Osteocyte (in vitro differentiated cells): ENCODE measurements around the gene REEP6. TPM values are rescaled to one million over a fixed set of nuclear protein-coding genes. Genes with fewer than 3 reads are reported as not detected.

ENCODE experiments used
- DNase-seq: peaks from one replicate; pipeline ENCODE4 v3.0.0; 2021; ENCODE audit warnings: mixed read lengths; ENCODE audit not compliant: unreplicated experiment; ENCODE audit errors: extremely low spot score
- H3K27ac Mint-ChIP-seq: one replicate; pipeline ENCODE4 v1.8.0; 2021; ENCODE audit warnings: mild to moderate bottlenecking, mixed read lengths; ENCODE audit not compliant: unreplicated experiment
- H3K27me3 Mint-ChIP-seq: one replicate; pipeline ENCODE4 v1.8.0; 2021; ENCODE audit warnings: mixed read lengths; ENCODE audit not compliant: unreplicated experiment
- H3K36me3 Mint-ChIP-seq: one replicate; pipeline ENCODE4 v1.8.0; 2021; ENCODE audit warnings: mixed read lengths; ENCODE audit not compliant: unreplicated experiment
- H3K4me1 Mint-ChIP-seq: one replicate; pipeline ENCODE4 v1.8.0; 2021; ENCODE audit warnings: mixed read lengths; ENCODE audit not compliant: unreplicated experiment
- H3K4me3 Mint-ChIP-seq: one replicate; pipeline ENCODE4 v1.8.0; 2021; ENCODE audit warnings: mild to moderate bottlenecking, moderate library complexity, mixed read lengths; ENCODE audit not compliant: unreplicated experiment
- H3K9me3 Mint-ChIP-seq: one replicate; pipeline ENCODE4 v1.8.0; 2021; ENCODE audit warnings: mixed read lengths; ENCODE audit not compliant: unreplicated experiment
- total RNA-seq: library from RNA; stranded (reverse); gene quantifications from 2 replicates; pipeline ENCODE4 v1.2.1, GENCODE V29; 2021
- TF ChIP-seq, protein P1 (sequence below): fragments of 200-600 bp; sonication (generic); IDR thresholded peaks from 2 replicates; pipeline ENCODE4 v1.5.0; 2021; ENCODE audit warnings: antibody characterized with exemption, mild to moderate bottlenecking, moderate library complexity

The REEP6 gene
- total RNA-seq, 1 donor from 2014 or later = 4.1 TPM

DNA sequence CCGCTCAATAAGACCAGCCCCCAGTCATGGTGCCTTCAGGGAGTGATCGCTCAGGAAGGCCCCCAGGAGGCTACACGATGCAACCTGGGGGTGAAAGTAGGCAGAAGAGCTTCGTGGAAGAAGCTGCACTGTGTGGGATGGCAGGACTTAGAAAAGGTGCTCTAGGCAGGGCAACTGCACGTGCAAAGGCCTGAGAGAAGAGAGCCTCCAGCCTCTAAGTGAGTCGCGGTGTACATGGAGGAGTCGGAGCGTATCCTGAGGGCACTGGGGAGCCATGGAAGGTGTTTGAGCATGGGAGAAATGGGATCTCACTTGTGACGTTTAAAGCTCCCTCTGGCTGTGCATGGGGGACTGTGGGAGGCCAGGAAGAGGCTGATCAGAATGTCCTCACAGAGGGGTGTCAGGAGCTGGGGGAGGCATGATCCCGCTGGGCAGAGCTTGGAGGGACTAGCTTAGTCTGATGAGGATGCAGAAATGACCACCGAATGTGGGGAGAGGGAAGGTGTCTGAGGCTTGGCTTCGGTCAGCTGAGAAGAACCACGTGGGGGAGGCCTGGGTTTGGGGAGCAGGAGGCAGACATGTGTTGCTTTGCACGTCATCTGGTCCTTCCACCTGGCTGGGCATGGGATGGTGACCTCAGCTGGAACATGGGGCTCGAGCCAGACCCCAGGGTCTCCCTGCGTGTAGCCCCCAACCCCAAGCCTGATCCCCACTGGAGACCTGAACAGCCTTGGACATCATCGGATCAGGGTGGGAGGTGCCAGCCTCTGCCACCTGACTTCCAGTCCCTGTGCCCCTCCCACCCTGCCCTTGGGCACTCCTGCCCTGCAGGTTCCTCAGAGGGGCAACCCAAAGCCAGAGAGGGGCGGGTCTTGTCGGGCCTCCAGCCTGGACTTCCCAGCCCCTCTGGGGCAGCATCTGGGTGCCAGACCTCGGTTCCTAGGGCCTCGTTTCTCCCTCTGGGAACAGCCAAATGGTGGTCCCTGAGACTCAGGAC, 39.9 kb upstream of the REEP6 start:
- H3K27ac Mint-ChIP-seq = no peak overlapping the region
- H3K4me1 Mint-ChIP-seq = peaks cover 14% of the 10 kb centered on the region
- TF ChIP-seq, protein P1, sequence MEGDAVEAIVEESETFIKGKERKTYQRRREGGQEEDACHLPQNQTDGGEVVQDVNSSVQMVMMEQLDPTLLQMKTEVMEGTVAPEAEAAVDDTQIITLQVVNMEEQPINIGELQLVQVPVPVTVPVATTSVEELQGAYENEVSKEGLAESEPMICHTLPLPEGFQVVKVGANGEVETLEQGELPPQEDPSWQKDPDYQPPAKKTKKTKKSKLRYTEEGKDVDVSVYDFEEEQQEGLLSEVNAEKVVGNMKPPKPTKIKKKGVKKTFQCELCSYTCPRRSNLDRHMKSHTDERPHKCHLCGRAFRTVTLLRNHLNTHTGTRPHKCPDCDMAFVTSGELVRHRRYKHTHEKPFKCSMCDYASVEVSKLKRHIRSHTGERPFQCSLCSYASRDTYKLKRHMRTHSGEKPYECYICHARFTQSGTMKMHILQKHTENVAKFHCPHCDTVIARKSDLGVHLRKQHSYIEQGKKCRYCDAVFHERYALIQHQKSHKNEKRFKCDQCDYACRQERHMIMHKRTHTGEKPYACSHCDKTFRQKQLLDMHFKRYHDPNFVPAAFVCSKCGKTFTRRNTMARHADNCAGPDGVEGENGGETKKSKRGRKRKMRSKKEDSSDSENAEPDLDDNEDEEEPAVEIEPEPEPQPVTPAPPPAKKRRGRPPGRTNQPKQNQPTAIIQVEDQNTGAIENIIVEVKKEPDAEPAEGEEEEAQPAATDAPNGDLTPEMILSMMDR = no peak
- no peaks in the 10 kb centered on the region for H3K36me3 Mint-ChIP-seq
- DNase-seq = no peak
- H3K27me3 Mint-ChIP-seq = peaks cover 45% of the 10 kb centered on the region
- no peak overlapping the region for H3K4me3 Mint-ChIP-seq
- H3K9me3 Mint-ChIP-seq = no peaks in the 10 kb centered on the region

DNA sequence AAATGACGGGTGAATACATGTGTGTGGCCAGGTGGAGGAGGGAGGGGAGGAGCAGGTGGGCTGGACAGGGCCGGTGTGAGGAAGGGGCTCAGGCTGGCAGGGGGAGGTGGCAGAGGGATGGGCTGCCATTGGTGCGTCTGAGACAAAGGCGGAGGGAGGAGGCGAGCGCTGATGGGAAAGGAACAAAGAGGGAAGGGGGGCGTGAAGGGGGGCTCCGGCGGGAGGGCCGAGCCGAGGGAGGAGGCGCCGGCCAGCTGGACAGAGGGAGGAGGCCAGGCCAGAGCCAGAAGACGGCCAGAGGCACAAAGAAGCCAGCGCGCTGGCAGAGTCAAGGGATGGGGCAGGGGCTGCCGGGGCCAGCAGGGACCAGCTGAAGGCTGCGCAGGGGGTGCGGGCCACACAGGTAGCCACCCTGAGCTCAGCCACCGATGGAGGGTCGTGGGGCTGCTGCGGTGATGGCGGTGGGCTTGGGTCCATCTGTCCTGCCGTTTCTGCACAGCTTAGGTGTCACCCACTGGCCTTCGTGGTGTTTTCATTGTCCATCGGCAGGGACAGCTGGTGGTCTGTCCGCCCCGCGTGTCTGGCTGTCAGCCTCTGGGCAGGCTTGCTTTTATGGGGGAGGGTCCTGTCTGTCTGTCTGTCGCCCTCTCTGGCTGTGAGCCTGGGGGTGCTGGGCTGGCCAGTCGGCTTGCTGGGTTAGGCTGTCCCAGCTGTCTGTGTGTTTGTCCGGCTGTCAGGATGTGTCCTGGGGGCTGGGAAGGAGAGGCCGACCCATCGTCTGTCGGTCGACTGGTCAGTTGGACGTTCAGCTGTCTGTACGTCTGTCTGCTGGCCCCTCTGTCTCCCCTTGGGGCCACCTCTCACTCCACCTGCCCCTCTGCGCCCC, 38.8 kb upstream of the REEP6 start:
- H3K27me3 Mint-ChIP-seq = peaks cover 44% of the 10 kb centered on the region
- TF ChIP-seq, protein P1 = no peak
- DNase-seq = no peak
- H3K9me3 Mint-ChIP-seq = no peaks in the 10 kb centered on the region
- peaks cover 13% of the 10 kb centered on the region for H3K4me1 Mint-ChIP-seq
- H3K36me3 Mint-ChIP-seq = no peaks in the 10 kb centered on the region
- H3K27ac Mint-ChIP-seq = no peak overlapping the region
- no peak overlapping the region for H3K4me3 Mint-ChIP-seq

DNA sequence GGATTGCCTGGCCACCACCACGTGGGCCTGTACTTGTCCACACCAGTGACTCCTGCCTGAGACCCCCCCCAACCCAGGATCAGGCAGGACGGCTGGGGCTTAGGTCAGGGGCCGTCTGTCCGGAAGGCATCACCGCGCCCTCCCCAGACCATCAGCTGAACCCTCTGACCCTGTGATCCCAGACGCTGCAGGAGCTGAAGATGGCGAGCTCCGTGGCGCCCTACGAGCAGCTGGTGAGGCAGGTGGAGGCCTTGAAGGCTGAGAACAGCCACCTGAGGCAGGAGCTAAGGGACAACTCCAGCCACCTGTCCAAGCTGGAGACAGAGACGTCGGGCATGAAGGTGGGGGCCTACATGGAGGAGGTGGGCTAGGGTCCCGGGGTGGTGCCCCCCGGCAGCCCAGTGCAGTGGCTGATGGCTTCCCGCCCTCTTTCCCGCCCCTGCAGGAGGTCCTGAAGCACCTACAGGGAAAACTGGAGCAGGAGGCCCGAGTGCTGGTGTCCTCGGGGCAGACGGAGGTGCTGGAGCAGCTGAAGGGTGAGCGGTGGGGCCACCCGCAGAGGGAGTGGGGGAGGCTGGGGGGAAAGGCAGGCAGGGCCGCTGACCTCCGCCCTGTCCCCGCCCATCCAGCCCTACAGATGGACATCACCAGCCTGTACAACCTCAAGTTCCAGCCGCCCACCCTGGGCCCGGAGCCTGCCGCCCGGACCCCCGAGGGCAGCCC, 38.0 kb upstream of the REEP6 start:
- TF ChIP-seq, protein P1 = no peak
- DNase-seq = no peak
- Mint-ChIP-seq H3K36me3 (no peaks in the 10 kb centered on the region), H3K27ac (no peak overlapping the region), H3K27me3 (peaks cover 36% of the 10 kb centered on the region), H3K4me1 (peaks cover 9% of the 10 kb centered on the region), H3K9me3 (no peaks in the 10 kb centered on the region), H3K4me3 (no peak overlapping the region)

DNA sequence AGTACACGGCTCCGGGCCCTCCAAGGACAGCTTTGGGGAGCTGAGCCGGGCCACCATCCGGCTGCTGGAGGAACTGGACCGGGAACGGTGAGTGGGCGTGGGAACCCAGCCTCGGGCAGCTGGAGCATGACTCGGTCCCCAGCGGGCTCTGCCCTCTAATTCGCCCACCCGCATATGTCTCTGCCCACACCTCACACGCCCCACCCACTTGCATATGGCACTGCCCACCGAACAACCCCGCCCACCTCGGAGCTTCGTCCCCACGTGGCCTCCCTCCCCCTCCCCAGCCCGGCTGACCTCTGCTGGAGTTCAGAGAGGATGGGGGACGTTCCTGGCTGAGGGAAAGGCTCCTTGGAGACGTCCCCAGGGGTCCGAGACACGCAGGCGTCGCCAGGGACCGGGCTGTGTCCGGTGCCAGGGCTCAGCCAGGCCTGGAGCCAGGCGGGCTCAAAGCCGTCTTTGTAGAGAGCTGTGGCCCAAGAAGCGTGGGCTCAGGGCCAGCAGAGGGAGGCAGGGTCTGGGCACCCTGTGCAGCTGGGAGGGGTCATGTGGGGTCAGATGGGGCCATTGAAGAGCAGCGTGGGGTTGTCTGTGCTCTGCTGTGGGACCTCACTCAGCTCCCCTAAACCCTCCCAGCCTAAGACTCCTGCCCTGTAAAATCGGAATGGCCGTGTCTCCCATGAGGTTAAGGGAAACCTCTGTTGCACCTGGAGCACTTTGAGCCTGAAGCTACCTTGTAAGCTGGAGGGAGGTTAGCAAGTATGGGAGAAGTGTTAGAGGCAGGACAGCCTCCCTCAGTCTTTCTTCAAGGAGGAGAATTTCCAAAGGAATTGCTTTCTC, 37.2 kb upstream of the REEP6 start:
- Mint-ChIP-seq H3K27me3 (peaks cover 33% of the 10 kb centered on the region), H3K9me3 (no peaks in the 10 kb centered on the region), H3K27ac (no peak overlapping the region), H3K4me1 (peaks cover 9% of the 10 kb centered on the region), H3K36me3 (no peaks in the 10 kb centered on the region), H3K4me3 (no peak overlapping the region)
- TF ChIP-seq, protein P1 = no peak
- DNase-seq = no peak
